ENCODE data around the gene HAUS5. TPM values are rescaled to one million over a fixed set of nuclear protein-coding genes. Genes with fewer than 3 reads are reported as not detected.
"Not testable (repeated sequence)": the region's sequence is repeated elsewhere in the genome, so short reads cannot be mapped to it uniquely, and the experiment has no call there.

Gene HAUS5
- total RNA-seq, 2 donors from 2014 or later: 7.9 to 8.3 TPM

- no peak for DNase-seq (ENCODE audit: low spot score)
- intact Hi-C loops (cut with DNase I): no loop called here
These were observed 26.7 kb downstream of the HAUS5 start for GRCh38 chr19:35639321-35639639.

GRCh38 chr19:35639863-35640262 lies 27.3 kb downstream of the HAUS5 start:
- intact Hi-C loops (cut with DNase I): no loop called here
- DNase-seq (ENCODE audit: low spot score): no peak

- no peak for DNase-seq (ENCODE audit: low spot score)
- intact Hi-C loops (cut with DNase I): no loop called here
These were observed 29.1 kb downstream of the HAUS5 start, which contains the start of gene ETV2 for GRCh38 chr19:35641515-35642151. Gene ETV2 (plus strand): TSS chr19:35641745. CDS start chr19:35642461, 716 bp downstream.

- intact Hi-C loops (cut with DNase I): no loop called here
- no peak for DNase-seq (ENCODE audit: low spot score)
These were observed 29.8 kb downstream of the HAUS5 start for GRCh38 chr19:35642312-35642711.

GRCh38 chr19:35642798-35643254 lies 30.3 kb downstream of the HAUS5 start:
- DNase-seq (ENCODE audit: low spot score): no peak
- intact Hi-C loops (cut with DNase I): no loop called here

- intact Hi-C loops (cut with DNase I): no loop called here
- peak; percentile 93 for DNase-seq (ENCODE audit: low spot score)
These were observed 31.0 kb downstream of the HAUS5 start for GRCh38 chr19:35643255-35644205.

- intact Hi-C loops (cut with DNase I): no loop called here
- DNase-seq (ENCODE audit: low spot score): peak; percentile 98
These were observed 31.9 kb downstream of the HAUS5 start for GRCh38 chr19:35644206-35644986.

GRCh38 chr19:35644987-35645679 lies 32.6 kb downstream of the HAUS5 start:
- peak; percentile 94 for DNase-seq (ENCODE audit: low spot score)
- intact Hi-C loops (cut with DNase I): no loop called here

- intact Hi-C loops (cut with DNase I): no loop called here
- DNase-seq (ENCODE audit: low spot score): no peak
These were observed 33.4 kb downstream of the HAUS5 start for GRCh38 chr19:35645680-35646511.

GRCh38 chr19:35648017-35648961 lies 35.8 kb downstream of the HAUS5 start, which contains the start of gene COX6B1:
Gene COX6B1 (plus strand): TSS chr19:35648323. CDS start chr19:35651244, 2,921 bp downstream.
- intact Hi-C loops (cut with DNase I): no loop called here

GRCh38 chr19:35650581-35650980 lies 38.0 kb downstream of the HAUS5 start:
- no peak for DNase-seq (ENCODE audit: low spot score)
- intact Hi-C loops (cut with DNase I): no loop called here

More at GRCh38 chr19:35648017-35648961, 35.8 kb downstream of the HAUS5 start, which contains the start of gene COX6B1:
- DNase-seq (ENCODE audit: low spot score): peak; percentile 97

- DNase-seq (ENCODE audit: low spot score); intact Hi-C loops (cut with DNase I): not testable (repeated sequence)
These were observed 42.3 kb downstream of the HAUS5 start for GRCh38 chr19:35654828-35655227.

GRCh38 chr19:35655600-35655999 lies 43.1 kb downstream of the HAUS5 start:
- DNase-seq (ENCODE audit: low spot score): no peak
- intact Hi-C loops (cut with DNase I): no loop called here

GRCh38 chr19:35656700-35657099 lies 44.2 kb downstream of the HAUS5 start:
- intact Hi-C loops (cut with DNase I): no loop called here
- DNase-seq (ENCODE audit: low spot score): no peak

GRCh38 chr19:35657904-35658700 lies 45.6 kb downstream of the HAUS5 start:
- intact Hi-C loops (cut with DNase I): no loop called here
- DNase-seq (ENCODE audit: low spot score): no peak

- no peak for DNase-seq (ENCODE audit: low spot score)
- intact Hi-C loops (cut with DNase I): no loop called here
These were observed 49.4 kb downstream of the HAUS5 start for GRCh38 chr19:35661995-35662340.
